ENCODE measurements around the gene HRC. TPM values are rescaled to one million over a fixed set of nuclear protein-coding genes. Genes with fewer than 3 reads are reported as not detected.

HRC gene, protein sequence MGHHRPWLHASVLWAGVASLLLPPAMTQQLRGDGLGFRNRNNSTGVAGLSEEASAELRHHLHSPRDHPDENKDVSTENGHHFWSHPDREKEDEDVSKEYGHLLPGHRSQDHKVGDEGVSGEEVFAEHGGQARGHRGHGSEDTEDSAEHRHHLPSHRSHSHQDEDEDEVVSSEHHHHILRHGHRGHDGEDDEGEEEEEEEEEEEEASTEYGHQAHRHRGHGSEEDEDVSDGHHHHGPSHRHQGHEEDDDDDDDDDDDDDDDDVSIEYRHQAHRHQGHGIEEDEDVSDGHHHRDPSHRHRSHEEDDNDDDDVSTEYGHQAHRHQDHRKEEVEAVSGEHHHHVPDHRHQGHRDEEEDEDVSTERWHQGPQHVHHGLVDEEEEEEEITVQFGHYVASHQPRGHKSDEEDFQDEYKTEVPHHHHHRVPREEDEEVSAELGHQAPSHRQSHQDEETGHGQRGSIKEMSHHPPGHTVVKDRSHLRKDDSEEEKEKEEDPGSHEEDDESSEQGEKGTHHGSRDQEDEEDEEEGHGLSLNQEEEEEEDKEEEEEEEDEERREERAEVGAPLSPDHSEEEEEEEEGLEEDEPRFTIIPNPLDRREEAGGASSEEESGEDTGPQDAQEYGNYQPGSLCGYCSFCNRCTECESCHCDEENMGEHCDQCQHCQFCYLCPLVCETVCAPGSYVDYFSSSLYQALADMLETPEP
- total RNA-seq = not detected in 2 replicates

DNA sequence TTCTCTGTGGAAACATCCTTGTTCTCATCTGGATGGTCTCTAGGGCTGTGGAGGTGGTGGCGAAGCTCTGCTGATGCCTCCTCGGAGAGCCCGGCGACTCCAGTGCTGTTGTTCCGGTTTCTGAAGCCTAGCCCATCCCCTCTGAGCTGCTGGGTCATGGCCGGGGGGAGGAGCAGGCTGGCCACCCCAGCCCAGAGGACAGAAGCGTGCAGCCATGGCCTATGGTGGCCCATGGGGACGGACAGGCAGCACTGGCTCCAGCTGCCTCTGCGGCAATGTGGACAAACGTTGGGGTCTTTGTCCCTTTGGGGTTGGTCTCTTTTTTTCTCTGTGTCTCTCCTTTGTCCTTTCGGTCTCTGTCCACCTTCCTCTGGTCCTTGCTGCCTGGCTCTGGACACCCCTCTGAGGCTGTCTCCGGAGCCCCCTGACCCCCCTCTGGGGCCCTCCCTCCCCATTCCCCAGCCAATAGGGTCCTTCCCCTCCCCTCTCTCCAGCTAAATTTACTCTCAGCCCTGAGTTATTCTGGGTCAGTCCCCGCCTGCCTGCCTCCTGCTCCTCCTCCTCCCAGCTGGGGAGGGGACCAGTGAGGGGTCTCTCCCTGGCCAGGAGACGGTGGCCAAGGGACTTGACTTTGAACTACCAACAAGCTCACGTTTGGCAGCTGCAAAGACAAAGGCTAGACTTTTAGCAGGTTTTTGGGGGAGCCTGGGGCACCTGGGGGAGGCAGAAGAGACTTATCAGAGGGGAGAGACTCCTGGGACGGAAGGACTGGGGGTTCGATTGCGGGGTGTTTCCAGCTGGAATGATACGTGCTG is at the start of gene HRC:
TSS of gene HRC (minus strand) at position 392 of the 815 bp plus-strand sequence. CDS start at position 233, 159 bp downstream.

DNA sequence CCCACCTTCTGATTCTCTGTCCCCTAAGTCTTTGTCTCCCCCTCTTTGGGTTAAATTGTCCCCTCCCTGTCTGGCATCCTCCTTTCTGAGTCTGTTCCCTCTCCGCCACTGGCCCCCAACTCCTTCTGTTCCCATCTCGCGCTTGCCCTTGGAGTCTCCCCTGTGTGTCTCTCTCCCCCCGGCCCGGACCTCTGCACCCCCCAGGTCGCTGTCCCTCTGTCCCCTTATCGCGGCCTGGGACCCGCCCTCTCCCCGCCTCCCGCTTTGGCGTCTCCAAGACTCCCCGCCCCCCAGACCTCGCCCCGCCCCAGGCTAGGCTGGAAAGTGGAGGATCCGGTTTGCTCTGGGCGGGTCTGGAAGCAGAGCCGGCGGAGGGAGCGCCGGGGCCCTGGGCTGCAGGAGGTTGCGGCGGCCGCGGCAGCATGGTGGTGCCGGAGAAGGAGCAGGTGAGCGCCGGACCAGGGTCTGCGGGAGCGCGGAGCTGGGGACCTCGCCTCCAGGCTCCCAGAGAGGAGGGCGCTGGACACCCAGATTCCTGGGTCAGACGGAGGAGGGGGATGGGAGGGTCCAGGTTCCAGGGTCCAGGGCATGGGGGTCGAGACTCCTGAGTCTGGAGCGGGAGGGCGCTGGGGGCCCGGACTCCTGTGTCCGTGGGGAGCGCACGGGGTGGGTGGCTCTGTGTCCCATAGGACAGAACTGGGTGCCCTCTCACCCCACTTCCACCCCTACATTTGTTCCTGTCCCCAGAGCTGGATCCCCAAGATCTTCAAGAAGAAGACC is 2.4 kb upstream of the HRC start, which contains the start of gene TRPM4:
TSS of gene TRPM4 (plus strand) at position 348 of the 780 bp plus-strand sequence. CDS start at position 423, 75 bp downstream.

DNA sequence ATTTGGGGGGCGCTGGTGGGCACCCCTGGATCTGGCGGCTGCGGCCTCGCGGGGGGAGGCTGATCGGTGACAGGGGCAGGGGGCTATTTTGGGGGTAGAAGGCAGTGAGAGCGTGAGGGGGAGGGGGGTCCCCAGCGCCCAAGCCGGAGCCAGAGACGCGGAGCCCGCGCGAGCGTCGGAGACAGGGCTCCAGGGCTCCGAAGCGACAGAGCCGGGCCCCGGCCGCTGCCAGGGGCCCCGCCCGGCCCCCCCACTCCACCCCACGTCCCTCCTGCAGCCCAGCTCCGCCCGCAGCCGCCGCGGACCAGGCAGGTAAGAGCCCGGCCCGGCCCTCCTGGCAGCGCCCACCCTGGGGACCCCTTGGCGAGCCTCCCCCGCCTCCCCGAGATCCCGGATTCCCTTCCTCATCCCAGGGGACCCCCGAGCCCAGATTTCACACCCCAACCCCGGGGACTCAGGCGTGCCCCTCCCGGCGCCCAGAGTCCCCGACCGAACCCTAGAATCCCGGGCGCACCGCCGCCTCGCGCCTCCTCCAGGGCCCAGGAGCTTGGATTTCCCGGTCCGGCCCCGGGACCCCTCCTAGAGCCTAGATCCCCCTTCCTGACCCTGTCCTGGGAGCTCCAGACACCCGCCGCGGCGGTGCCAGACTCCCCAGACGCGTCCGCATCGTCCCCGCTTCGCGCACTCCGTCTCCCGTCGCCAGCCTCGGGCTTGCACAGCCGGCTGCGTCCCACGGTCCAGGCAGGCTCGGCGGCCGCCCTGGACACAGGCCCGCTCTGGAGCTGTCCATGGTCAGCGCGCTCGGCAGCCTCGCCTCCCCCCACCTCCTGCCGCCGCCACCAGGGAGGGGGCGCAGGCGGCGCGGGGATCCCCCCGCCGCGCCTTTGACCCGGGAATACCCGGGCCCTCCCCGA is 35.5 kb downstream of the HRC start, which contains the start of gene PPFIA3:
TSS of gene PPFIA3 (plus strand) at position 134 of the 914 bp plus-strand sequence. CDS start 8,330 bp downstream, outside the sequence.

DNA sequence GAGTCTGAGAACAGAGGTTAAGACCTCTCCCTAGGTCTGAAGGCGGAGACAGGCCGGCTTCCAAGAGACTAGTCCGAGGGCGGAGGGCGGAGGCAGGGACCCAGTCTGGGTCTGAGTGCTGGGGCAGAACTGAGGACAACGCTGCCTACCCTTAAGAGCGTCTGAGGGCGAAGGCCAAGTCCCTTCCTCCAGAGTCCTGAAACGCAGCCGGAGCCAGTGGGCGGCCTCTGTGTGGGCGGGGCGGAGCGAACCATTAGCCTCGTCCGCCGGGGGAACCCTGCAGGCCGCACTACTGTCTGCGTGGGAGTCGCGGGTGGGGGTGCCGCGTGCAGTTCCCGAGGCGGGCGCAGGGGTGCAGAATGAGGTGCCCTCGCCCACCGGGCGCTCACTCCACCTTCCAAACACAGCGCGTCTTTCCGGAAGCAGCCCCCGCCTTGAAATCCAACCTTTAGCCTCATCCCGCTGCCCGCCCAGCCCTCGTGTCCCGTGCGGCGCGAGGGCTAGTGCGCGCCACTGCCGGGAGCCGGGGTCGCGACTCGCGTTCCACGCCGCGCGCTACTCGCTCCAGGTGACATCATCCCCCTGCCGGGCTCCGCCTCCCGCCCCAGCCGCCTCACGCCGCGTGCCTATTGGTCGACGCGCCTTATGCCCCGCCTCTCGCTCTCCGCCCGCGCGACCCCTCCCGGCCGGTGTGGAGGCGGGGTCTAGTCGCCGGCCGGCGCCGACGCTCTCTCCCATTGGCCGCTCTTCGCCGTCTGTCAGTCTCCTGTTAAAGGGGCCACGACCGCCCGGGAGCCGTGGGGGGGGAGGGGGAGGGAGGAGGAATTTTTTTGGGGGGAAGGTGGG is 36.4 kb downstream of the HRC start, which contains the start of gene C19orf73:
TSS of gene C19orf73 (minus strand) at position 579 of the 846 bp plus-strand sequence. CDS start at position 458, 121 bp downstream.

DNA sequence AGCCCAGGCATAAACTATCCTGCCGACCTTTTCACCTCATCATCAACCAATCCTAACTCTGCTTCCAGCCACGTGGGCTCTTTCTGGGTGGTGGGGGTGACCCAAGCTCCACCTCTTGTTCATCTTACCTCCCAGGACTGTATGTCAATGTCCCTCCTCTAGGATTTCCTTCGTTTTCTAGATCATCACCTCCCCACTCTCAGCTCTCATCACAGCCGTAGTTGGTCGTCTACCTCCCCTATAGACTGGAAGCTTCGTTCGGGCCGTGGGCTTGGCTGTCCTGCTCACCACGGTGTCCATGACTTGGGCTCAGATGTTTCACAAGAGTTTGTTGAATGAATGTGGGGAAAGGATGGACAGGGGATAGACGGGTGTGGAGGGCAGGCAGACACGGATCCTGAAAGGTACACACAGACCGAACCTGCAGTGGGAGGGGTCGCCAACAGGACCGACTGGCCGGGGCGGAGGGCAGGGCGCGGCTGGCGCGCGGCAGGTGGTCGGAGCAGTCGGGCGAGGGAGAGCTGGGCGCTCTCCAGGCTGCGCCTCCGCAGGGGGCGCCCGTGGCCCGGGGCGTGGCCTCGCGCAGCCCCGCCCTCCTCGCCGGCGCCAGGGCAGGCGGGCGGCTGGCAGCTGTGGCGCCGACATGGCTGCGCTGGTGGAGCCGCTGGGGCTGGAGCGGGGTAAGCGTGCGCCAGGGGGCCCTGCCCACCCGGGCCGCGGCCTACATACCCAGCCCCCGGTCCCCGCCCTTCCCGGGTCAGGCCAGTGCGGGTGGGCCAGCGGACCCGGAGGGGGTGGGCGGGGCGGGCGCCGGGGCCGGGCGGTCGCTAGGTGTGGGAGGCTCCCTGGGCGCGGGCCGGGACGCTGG is 41.2 kb downstream of the HRC start, which contains the start of gene LIN7B:
TSS of gene LIN7B (plus strand) at position 609 of the 868 bp plus-strand sequence. CDS start at position 644, 35 bp downstream.

Other genes with a start within 250 kb of the HRC start
- not detected in 2 replicates for gene DHDH, start 221.7 kb downstream of the HRC start, total RNA-seq
- gene BAX, start 200.5 kb downstream of the HRC start, total RNA-seq = 78.0 and 87.6 TPM in 2 replicates
- gene FTL, start 190.1 kb downstream of the HRC start, total RNA-seq = 7,879 and 9,183 TPM in 2 replicates
- 67.8 and 76.5 TPM in 2 replicates for gene GYS1, start 162.1 kb downstream of the HRC start, total RNA-seq
- 90.5 and 99.1 TPM in 2 replicates for gene RUVBL2, start 161.5 kb downstream of the HRC start, total RNA-seq
- not detected in 2 replicates for gene LHB, start 138.3 kb downstream of the HRC start, total RNA-seq
- gene CGB3, start 131.1 kb downstream of the HRC start, total RNA-seq = not detected in 2 replicates
- not detected in 2 replicates for gene CGB2, start 123.5 kb downstream of the HRC start, total RNA-seq
- gene CGB1, start 118.5 kb downstream of the HRC start, total RNA-seq = not detected in 2 replicates
- not detected in 2 replicates for gene CGB5, start 111.5 kb downstream of the HRC start, total RNA-seq
- not detected in 2 replicates for gene CGB8, start 106.3 kb downstream of the HRC start, total RNA-seq
- not detected in 2 replicates for gene CGB7, start 97.6 kb downstream of the HRC start, total RNA-seq
- not detected in 2 replicates for gene NTF4, start 90.6 kb downstream of the HRC start, total RNA-seq
- not detected in 2 replicates for gene KCNA7, start 82.7 kb downstream of the HRC start, total RNA-seq
- gene SNRNP70, start 69.9 kb downstream of the HRC start, total RNA-seq = 107 and 131 TPM in 2 replicates
- 5.1 and 7.6 TPM in 2 replicates for gene LIN7B, start 41.0 kb downstream of the HRC start, total RNA-seq
- gene C19orf73, start 36.3 kb downstream of the HRC start, total RNA-seq = 0.25 and 2.7 TPM in 2 replicates
- 1.9 and 3.9 TPM in 2 replicates for gene PPFIA3, start 35.9 kb downstream of the HRC start, total RNA-seq
- gene TRPM4, start 2.4 kb upstream of the HRC start, total RNA-seq = 11.8 and 14.5 TPM in 2 replicates
- 0.19 TPM in 1 of 2 replicates, not detected in the other for gene SLC6A16, start 169.8 kb upstream of the HRC start, total RNA-seq
- not detected in 2 replicates for gene CD37, start 180.0 kb upstream of the HRC start, total RNA-seq
- gene TEAD2, start 207.0 kb upstream of the HRC start, total RNA-seq = 15.7 and 18.6 TPM in 2 replicates
- gene DKKL1, start 208.5 kb upstream of the HRC start, total RNA-seq = 0.50 TPM in 1 of 2 replicates, not detected in the other
- gene KASH5, start 232.9 kb upstream of the HRC start, total RNA-seq = not detected in 2 replicates